HG03354 (cell line): Measurements from ENCODE around the gene STYXL2.

Source experiments
- ATAC-seq: cut with Tn5 transposase; IDR thresholded peaks from one replicate; pipeline ENCODE4 v1.9.1; 2021; ENCODE audit warnings: mild to moderate bottlenecking; ENCODE audit not compliant: unreplicated experiment, poor library complexity, severe bottlenecking

STYXL2 gene

DNA sequence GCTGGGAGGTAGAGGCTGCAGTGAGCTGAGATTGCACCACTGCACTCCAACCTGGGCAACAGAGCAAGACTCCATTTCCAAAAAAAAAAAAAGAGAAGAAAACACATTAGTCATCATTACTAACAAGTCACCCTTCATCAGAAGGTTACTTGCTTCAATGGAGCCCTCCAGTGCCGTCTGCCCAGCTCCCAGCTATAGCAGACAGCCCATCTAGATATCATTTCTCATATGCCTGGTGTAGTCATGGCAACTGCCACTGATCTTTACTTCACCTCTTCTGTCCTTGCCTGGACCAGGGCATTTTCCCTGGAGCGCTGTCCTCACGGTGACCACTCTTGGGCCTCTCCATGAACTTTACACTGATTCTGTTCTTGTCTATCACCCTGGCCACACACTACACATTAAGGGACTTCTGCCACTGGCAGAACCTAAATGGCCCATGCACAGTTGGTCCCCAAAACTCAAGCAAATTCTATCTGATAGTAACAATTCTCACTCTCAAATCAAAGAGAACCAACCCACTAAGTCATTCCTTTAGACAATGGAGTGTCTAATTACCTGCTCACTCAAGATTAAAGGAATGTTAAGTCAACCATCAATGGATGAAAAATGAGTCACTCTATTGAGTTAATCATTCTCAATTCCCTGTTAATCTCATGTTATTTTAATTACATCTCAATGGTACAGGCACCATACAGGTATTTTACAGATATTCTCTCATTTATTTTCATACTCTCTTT lies 16.6 kb upstream of the STYXL2 start:
- ATAC-seq, result no peak

DNA sequence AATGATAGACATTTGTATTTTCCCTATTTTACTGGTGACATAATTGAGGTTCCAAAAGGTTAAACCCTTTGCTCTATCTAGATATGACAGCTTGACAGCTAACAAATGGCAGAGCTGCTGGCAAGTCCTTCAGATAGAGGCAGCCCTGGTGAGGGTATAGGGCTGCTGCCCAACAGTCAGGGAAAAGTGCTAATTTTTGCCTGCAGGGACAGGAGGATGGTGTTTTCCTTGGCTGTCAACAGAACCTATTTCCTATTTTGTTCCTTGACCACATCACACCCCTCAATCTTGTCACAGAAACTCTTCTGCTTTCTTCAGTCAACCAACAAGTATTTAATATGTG lies 16.0 kb upstream of the STYXL2 start:
- ATAC-seq, result no peak

DNA sequence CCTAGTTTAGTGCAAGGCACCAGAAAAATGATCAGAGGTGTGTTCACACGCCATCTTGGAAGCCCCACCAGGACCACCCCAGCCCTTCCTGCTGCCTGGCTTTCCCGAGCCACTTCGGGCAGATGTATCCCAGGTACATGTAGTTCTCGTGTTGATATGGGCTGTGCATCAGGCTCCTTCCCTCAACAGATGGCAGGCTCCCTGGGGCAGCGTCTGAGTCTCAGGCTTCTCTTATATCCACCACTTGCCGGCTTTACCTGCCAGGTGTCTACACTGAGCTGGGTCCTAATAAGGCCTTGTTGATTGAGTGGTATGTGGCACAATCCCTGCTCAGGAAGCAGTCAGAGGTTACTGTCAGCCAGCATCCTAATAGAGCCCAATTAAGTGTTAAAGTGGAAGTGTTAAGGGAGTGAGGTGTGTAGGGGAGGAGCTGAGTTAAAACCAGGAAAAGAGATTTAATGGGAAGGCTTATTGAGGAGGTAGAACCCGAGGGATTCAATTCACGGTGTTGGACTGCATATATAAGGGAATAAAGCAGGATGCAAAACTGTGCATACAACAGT lies 12.2 kb upstream of the STYXL2 start:
- no peak for ATAC-seq

DNA sequence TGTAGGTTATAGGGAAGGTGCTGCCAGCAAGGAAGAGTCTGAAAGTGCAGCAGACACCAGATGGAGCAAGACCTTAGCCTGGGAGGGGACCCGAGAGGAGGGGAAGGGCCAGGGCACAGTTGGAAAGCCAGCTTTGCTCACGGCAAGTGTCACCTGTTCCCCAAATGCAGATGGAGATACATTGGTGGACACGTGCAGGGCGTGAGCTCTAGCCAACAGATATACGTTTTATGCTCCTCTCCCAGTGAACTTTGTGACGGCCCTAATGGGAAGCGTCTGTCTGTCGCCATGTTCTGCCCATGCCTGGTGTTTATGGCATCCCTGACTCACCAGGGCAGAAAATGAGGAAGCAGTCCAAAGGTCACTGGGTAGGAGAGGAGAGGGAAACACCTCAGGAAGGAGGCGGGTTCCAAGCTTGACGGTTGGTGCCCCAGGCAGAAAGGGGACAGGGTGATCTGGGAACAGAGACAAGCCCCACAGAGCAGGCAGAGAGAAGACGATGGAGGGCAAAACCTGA lies 11.3 kb upstream of the STYXL2 start:
- no peak for ATAC-seq

DNA sequence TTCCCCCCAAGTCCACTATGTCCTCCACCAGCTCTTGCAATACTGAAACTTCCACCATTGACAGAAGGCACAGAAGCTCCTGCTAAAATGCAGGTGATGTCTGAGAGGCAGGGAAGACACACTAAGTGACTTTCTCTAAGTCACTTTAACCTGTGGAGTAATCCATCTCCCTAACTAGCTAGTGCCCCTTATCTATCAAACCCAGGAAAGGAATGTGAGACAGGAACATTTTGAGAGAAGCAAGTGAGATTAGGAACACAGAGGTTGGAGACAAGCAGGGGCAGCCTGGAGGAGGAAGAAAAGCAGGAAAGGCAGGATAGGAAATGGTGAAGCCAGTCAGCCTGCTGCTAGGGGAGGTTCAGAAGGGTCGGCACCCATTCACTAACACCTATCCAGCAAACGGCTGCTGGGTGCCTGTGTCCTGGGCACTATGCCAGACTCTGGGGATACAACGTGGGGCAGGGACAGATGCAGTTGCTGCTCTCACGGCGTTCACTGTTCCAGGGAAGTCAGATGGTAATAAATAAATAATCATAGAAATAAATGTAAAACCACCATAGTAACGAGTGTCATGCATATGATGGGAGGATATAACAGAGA lies 10.7 kb upstream of the STYXL2 start:
- no peak for ATAC-seq

DNA sequence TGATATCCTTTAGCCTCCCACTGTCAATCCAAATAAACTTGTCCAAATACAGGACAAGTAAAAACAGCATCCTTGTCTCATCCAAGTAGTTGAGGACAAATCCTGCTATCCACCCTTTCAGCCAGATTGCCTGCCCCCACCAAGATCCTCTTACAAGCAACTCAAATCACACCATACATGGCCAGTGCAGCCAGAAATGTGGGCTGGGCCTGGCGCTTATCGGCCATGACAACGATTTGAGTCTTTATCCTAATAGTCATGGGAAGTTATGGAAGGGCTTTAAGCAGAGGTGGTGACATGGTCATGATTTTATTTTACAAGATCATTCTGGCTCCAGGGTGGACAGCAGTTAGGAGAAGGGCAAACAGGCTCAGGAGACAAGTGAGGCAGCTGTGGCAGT lies 10.0 kb upstream of the STYXL2 start:
- no peak for ATAC-seq

DNA sequence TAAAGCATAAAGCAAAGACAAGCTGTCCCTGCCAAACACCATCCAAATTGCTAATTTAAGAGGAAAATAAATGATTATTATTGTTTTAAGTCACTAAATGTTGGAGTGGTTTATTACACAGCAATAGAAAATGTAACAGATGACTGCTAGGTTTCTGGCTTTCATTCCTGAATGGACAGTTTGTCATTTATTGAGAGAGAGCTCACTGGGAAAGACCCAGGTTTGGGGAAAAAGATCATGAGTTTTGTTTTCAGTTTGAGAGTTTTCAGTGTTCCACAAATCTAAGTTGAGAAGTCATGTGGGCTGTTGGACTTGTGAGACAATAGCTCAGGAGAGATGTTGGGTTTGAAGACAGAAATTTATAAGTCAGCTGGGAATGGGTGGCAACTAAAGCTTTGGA lies 9.1 kb upstream of the STYXL2 start:
- ATAC-seq, result no peak

DNA sequence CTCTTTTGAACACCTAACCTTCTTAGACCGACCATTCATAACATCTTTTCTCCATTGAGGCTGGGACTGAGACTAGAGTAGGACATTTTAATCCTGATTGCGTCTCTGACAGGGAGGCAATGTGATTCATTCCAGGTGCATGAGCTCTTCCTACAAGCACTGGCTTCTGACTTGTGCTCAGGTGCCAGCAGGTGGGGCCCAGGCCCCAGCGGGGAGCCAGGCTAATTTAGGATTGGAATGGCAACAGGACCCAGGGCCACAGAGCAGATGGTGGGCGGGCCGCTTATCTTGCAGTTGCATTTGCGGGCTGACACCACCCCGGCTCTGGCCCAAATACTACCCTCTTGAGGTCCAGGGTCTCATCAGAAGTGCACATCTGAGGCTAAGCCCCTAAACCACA lies 7.8 kb upstream of the STYXL2 start:
- ATAC-seq, result no peak

DNA sequence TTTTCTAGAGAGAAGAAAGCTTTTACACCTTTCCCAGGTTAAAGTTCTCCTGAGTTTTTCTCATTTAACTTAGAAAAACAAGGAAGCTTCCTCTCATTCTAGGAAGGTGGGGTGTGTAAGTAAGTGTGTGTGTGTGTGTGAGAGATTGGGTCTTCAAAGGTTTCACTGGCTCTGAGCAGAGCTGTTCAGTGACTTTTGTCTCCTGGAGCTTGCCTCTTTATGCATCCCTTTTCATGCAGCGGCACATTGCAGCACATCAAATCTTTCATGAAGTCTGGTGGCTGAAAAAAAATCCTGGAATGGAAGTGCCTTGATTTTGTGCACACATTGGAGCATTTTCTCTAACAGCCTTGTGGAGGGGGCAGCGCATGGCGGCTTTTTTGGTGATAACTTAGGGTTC lies 7.1 kb upstream of the STYXL2 start:
- no peak for ATAC-seq

DNA sequence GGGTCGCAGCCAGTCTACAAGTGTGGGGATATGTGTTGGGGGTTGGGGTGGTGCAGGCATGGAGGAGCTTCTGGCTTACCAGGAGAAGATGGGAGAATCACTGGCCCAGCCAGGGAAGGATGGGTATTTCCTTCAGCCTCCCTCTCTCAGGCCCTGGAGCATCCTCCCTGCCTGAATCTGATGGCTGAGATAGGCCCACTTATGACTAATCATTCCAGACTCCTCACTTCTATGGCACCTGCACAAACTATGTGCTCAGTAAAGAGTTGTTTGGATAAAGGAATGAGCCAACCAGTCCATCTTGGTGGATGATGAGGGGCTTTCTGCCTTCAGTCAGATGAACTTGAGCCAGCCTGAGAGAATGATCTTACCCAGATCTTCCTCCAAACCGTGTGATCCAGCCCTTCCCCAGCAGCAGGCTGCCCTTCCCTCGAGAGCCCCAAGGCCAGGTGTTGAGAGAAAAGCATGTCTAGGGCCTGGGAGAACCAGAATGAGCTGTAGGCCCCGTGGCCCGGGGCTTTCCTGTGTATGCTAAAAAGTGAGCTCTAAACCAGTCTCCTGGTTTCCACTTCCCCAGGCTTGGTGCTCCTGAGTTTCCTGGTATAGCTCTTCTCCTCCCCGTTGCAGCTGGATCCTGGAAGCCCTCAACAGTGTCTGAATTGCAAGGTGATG lies 5.0 kb upstream of the STYXL2 start:
- no peak for ATAC-seq

DNA sequence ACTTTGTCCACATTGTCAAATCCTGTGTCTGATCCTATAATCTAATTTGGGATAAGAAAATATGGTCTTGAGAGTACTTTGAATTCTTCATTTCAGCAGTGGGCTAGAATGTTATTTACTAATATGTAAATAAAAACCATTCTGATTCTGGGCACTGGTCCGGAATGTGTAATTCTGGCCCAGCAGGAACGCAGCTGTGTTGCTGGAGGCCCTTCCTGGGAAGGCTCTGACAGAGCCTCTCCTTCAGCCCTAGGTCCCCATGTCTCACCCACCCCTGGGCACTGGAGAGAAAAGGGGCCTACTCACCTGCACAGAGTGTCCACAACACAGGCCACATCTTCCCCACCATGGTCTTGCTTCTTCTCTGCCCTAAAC lies 3.9 kb upstream of the STYXL2 start:
- ATAC-seq, result no peak

DNA sequence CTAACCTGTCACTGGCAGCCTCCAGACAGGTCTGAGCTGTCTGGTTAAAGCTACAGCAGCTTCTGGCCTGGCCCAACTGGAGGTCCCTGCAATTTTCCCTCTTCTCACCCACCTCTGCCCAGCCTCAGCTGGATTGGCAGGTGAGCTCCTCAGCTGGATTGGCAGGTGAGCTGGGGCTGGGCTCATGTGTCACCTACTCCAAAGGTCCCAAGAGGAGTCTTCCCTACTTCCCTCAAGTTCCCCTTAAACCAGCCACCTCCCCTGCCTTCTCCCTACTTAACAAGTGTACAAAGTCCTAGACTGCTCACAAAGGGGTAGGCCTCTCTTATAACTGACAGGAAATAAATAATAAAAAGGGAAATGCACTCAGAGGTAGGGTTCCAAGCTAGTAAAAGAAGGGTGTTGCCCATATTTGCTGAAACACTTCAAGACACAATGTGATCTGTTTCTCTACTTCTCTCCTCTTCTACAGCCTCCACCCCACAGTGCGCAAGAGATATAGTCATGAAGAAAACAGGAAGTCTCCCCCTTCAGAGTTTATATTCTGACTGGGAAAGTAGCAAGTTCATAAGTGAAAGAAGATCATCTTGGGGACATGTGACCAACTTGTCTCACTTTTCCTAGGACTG lies 3.4 kb upstream of the STYXL2 start, which contains the start of gene GPA33:
Gene GPA33 (minus strand): TSS at position 64 of the 629 bp plus-strand sequence. CDS start 90 bp downstream, outside the sequence.
- ATAC-seq, result peak; percentile 59

DNA sequence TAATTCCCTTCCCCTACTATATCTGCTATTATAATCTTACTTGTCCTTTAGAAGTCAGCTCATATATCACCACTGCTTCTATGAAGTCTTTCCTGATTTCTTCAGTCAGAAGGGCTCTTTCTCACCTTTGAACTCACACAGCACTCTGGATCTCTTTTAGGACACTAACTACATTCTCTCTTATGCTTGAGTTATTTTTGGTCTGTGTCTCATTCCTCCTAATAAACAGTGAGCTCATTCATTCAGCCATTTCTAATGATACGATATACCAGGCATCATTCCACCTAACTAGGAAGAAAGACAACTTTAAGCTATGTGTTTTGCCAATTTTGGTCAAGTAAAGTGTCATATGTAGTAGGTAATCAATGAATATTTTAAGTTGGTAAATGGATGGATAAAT lies 1.2 kb upstream of the STYXL2 start:
- ATAC-seq, result no peak

DNA sequence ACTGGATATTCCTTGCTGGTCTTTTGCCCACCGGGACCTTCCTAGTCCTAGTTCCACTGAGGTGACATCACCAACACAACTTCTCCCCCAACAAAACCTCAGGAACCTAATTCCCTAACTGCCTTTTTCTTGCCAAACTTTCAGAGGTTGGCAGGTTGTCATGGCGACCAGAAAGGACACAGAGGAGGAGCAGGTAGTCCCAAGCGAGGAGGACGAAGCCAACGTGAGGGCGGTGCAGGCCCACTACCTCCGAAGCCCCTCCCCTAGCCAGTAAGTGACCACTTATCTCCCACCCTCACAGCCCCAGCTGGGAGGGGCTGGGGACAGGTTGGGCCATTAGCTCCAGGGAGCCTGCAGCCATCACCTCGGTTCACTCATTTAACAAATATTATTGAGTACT lies 815 bp downstream of the STYXL2 start:
- no peak for ATAC-seq

DNA sequence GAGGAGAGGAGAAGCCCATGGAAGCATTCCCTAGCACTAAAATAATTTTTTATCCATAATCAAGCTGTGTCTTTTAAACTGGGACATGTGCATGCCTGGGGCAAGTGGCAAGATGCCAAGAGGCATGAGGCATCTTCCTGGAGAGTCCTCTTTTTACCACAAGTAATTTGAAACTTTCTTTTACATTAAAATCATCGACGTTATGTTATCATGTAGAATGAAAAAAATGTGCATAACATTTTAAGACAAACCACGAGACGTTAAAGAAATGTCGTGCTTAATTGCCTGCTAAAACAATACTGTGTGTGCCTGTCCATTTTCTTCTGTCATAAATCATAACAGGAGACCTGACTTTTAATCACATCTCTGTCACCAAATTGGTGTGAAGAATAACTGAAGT lies 1.5 kb downstream of the STYXL2 start:
- no peak for ATAC-seq

DNA sequence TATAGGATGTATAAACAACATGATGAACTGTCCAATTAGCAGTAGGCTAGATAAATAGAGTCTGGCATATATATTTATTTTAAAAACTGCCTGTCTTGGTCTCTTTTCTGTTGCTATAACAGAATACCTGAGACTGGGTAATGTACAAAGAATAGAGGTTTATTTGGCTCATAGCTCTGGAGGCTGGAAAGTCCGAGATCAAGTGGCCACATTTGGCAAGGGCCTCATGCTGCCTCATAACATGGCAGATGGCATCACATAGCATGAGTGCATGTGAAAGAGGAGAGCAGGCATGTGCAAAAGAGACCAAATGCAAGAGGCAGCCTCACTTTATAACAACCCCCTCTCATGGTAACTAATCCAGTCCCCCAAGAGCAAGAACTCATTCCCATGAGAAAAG lies 6.0 kb downstream of the STYXL2 start:
- ATAC-seq, result no peak

DNA sequence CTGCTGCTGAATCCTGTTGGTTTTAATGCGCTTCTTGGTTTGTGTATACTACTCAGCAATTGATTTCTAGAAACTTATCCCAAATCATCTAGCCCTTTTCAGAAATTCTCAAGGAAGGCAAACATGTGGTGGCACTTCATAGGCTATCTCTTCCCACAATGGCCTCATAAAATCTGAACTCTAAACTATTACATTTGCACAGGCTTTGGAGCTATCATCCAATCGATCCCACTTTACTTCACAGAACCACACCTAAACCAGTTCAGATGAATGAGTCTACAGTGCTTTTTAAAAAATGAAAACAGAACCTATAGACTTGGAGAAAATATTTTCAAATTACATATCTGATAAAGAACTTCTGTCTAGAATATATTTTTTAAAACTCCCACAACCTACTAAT lies 6.9 kb downstream of the STYXL2 start:
- ATAC-seq, result no peak

DNA sequence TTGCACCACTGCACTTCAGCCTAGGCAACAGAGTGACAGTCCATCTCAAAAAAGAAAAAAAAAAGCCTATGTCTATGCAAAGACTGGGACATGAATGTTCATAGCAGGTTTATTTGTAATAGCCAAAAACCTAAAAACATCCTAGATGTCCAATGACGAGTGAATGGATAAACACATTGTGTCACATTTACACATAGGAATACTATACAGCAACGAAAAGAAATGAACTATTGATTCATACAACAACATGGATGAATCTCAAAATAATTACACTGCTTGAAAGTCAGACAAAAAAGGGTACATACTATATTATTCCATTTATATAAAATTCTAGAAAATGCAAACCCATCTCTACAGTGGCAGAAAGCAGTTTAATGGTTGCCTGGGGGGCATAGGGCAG lies 7.9 kb downstream of the STYXL2 start:
- no peak for ATAC-seq

DNA sequence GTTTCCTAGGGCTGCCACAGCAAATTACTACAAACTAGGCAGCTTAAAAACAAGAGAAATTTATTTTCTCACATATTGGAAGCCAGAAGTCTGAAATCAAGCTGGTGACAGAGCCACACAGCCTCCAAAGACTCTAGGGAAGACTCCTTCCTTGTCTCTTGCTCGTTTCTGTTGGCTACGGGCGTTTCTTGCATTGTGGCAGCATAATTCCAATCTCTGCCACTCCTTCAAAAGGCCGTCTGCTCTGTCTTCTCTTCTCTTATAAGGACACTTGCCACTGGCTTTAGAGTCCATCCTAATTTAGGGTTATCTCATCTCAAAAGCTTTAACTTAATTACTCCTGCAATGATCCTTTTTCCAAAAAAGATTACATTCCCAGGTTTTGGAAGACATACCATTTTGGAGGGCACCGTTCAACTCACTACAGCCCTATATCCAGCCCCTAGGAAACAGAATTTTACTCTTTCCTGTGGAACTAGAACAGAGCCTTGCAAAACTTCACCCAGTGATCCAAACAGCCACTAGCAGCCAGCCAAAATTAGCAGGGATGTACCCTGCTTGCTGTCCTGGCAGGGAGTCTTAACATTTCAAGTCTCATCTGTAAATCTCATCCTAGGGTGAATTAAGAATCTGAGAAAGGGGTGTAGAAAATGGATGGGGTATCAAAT lies 9.2 kb downstream of the STYXL2 start:
- no peak for ATAC-seq

DNA sequence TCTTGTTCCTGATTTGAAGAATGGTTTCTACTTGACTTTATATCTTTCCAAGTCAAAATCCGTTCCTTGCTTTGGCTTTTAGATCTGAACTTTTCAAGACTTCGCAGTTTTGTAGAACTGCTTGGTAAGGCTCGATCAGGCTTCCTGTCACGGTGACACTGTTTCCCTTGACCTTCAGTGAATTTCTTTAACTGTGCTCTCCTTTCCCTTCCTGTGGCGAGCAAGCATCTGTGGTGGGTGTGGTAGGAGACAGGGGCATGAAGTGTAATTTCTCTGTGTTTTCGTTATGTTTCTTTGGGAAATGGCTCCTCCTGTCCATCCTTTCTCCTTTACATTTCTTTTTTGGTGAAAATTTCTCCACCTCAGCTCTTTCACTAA lies 10.4 kb downstream of the STYXL2 start:
- ATAC-seq, result peak; percentile 65
